ENCODE data around the gene COX17.

Gene COX17

GRCh38 chr3:119673875-119674274 lies 3.3 kb downstream of the COX17 start:
- DNase-seq: no peak

GRCh38 chr3:119672776-119673175 lies 4.4 kb downstream of the COX17 start:
- DNase-seq: no peak

- DNase-seq: no peak
Measured at GRCh38 chr3:119669906-119670570, 7.2 kb downstream of the COX17 start.

DNA sequence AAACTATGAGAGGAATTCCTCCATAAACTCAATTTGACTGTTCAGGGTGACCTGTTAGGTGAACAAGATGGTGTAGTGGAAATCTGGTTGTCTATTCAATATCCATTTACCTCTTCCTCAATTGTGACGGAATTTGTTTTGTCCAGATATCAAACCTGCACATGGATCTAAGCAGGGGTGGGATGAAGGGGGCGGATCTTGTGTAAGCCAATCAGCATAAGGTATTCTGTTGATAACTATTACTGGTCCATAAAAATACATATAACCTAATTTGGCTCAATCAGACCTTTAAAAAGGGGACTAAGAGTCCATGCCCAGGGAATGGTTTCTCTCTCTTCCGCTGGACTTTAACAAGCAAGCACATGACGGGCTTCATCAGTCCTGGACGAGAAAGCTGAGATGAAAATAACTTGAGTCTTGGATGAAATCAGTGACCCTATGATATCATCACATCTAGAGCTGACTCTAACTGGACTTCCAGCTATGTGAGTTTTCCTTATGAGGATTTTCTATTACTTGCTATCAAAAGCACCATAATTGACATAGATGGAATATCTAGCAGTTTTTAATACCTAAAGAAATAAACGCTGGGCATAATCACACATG lies 11.1 kb downstream of the COX17 start:
- DNase-seq: no peak

DNA sequence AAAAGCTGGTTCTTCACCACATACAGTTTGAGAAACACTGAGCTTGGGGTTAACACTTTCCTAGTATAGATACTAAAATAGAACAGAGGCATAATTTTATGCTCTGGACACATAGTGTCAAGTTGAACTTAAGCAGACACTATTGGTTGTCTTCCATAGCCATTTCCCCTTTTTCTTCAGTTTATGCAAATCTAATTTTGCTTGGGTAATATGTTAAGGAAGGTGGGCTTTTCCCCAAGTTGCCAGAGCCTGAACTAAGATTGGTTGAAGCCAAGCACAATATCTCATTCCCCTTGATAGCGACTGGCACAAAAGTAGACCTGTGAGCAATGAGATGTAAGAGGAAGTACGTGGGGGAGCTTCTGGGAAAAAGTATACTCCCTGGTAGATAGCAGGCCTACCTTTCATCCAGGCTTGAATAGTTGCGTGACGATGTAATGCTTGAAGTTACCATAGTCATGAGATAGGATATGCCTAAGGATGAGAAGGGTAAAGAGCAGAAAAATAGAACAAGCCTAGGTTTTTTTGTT lies 12.3 kb downstream of the COX17 start:
- no peak for DNase-seq

DNA sequence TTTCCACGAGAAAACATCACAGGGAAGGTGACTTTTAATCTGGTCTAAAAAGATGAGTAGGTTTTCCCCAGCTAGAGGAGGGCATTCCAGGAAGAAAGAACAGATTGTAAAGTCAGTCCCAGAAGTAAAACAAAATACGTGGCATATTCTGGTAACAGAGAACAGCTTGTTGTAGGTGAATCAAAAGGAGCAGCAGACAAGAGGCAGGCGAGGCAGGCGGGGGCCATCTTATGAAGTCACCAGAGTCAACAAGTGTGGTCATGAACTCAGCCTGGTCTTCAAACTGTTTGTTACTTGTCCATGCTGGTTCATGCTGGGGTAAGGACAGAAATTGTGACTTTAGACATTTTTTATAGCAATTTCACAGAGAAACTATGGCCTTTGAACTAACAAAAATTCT lies 12.8 kb downstream of the COX17 start:
- DNase-seq: no peak

GRCh38 chr3:119663885-119664284 lies 13.3 kb downstream of the COX17 start:
- DNase-seq: no peak

- DNase-seq: no peak
Measured at GRCh38 chr3:119662604-119663373, 14.4 kb downstream of the COX17 start.

DNA sequence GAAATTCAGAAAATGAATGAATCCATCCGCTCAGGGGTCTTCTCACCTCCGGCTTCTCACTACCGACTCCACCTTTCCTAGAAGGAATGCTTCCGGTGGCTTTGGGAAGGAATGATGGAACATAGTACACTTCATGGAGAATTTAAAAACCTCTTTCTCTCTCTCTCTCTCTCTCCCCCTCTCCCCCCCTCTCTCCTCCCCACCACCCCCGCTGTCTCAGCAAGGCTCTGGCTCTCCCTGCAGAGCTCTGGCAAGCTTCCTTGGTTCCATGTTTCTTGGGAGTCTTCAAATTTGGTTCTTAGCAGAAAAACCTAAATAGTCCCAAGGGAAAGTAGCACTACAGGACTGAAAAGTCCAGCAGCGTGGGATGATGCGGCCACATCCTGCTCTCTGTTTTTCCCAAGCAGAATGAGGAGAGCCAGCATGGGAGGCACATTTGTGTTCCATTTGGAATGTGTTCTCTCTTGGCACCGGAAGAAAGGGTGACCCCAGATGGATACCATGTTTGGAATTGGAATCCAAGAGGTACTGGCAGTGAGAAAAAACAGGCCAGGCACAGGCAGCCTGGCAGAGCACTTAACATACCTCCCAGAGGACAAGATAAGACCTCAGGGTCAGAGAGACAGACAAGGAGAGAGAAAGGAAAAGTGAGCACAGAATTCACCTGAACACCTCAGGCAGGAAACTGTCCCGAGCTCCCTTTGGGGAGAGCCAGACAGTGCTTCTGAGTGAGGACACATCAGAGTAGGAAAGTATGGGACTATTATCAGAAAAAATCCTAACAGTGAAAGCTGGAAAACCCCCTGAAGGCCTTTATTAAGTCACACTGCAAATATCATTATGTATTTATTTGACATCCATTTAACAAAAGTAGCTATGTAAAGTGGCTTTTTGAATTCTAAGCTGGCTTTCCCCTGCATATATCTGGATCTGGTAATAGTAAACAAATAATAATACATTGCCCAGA lies 16.4 kb downstream of the COX17 start, which contains the start of gene POPDC2:
POPDC2 (minus strand) TSS at position 116 of the 967 bp plus-strand sequence. CDS start 166 bp downstream, outside the sequence.
- DNase-seq: no peak

DNA sequence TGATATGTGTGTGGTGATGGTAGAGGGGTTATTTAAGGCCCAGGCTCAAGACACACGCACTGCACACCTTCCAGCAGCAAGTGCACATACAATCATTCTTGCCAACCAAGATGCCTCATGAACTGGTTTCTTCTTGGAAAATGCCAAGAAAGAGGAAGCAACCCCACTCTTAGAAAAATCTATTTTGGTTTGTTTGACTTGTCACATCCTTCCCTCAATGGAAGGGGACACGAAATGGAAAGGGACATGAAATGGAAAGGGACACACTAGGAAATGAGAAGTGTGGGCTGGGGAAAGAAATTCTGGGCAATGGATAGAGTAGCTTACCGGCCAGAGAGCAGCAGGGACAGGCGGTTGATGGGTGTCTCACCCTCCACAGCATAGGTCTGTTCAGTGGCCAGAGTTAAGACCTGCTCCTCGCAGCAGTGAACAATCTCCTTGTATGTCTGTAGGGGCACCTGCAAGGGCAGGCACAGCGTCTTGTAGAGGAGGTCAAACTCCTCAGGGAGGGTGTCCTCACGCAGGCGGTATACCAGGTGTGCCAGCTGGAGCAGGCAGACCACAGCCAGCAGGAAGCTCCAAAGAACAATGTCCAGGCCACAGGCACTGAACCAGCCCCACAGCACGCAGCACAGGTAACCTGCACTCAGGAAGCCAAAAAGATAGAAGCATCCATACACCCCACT lies 17.5 kb downstream of the COX17 start:
- no peak for DNase-seq

- DNase-seq: no peak
Measured at GRCh38 chr3:119658994-119659393, 18.2 kb downstream of the COX17 start.

DNA sequence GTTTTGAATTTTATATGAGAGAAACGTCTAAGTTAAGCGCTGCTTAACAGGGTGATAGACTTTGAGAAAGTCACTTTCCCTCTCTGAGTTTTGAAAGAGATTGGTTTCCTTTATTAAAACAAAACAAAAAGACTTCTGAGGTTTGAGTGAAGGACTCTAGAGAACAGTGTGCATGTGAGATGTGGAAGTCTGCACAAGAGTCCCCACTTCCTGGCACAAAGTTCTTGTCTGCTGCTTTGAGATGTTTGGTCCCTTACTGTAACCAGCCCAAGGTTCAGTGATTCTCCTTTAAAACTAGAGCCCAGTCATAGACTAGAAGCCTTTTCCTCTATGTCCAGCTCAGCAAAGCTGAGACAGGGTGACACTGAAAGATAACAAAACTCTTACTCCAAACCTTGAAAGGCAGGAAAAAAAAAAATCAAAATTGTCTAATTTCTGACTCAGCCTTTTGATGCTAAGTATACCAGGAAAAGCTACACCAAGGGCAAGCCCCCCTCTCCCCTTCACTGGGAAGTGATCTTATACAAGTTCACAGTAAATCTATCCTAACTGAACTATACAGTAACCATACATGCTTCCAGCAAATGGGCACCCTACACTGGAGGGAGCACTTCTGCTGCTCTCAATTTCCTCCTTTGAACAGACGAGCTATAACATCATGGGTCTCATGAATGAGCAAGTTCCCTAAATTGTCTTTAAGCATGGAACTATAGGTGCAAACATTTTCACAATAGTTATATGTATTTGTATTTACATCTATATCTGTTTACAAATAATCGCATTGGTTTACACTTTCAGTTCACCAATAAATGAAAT lies 19.1 kb downstream of the COX17 start:
- DNase-seq: no peak

- DNase-seq: no peak
Measured at GRCh38 chr3:119653876-119654275, 23.3 kb downstream of the COX17 start.

GRCh38 chr3:119652306-119653033 lies 24.7 kb downstream of the COX17 start:
- no peak for DNase-seq

GRCh38 chr3:119649761-119650160 lies 27.4 kb downstream of the COX17 start:
- no peak for DNase-seq

DNA sequence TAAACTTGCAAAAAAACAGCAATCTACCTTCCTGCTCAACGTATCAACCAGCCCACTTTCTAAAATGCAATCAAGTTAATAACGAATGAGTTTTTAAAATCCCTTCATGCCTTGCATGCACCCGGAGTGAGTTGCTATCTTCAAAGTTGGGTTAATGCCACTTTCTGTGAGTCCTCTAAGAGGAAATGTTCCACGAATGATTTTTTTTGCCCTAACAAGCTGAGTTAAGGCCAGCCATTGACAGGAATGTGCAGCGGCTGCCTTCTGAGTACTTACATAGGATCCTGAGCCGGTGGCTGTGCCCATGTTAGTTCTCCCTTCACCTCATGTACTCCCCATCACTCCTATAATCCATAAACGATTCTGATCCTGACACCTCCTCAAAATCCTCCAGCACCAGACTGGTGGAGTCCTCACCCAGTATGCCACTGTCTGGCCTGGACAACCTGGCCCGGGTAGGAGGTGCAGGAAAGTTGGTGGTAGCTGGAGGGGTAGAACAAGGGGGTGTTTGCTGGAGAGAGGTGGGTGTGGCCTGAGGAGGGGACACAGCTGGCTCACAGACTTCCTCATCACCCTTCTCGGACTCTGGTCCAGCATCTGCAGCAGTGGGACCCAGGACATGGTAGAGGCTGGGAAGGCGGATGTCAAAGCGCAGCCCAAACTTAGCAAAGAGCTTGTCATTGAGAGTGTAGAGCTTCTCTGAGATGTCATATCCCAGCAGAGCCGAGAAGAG lies 29.2 kb downstream of the COX17 start:
- no peak for DNase-seq

DNA sequence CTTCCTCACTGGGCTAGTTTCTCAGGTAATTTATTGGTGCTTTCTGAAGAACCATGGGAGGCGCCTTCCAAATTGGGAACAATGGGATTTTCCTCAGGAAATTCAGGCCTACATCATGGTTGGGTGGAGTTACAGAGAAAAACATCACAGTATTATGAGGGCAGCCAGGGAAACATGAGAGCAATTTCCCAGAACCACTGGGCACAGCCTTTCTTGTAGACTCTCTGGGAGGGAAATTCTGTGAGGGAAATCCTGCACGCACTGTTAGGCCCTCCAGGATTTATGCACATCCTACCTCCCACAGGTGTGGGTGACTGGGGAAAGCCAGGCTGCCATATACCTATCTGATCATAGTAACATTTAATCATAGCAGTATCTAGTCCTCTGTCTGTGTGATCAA lies 30.0 kb downstream of the COX17 start:
- DNase-seq: no peak

- DNase-seq: no peak
Measured at GRCh38 chr3:119645813-119646212, 31.4 kb downstream of the COX17 start.

DNA sequence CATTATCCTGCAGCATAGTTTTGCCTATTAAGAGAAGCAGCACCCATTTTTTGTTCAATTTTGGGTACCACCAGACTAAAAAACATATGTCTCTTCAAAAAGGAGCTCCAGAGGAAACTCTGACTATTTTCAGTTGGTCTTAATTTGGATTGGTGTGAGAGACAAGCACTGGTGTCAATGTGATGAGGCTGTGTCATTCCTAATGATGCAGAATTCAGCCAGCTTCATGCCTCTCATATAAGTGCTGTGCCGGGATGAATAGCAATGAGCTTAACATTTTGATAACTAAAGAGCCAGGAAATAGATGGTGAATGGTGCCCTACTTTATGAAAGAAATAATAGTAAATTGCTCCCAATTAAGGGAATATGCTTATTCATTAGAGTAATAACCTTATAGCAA lies 32.7 kb downstream of the COX17 start:
- no peak for DNase-seq

GRCh38 chr3:119643528-119643927 lies 33.7 kb downstream of the COX17 start:
- DNase-seq: no peak

Measured in CD4-positive, alpha-beta T cell treated with Interleukin-15 for 1 hour (primary cell).